ENCODE measurements around the gene SERP2. TPM values are rescaled to one million over a fixed set of nuclear protein-coding genes. Genes with fewer than 3 reads are reported as not detected.

Gene SERP2
- total RNA-seq, 1 donor from 2014 or later, result 0.24 TPM

DNA sequence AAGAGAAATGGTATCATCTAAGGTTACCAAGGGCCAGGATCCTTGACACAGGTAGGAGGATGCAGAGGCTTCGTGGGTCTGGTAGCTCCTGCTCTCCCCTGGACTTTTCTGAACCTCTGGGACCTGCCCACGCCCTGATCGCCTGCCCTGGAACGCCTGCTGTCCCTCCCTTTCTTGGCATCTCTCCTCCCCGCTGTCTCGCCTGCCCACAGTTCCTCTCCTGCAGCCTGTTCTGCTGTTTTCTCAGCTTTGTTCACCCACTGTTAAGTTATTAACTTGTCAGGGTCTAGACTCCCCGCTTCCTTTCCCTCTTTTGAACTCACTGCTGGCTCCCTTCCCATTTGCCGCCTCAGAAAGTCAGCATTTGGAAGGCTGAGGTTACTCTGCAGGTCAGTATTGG, 19.8 kb downstream of the SERP2 start:
- Mint-ChIP-seq H3K4me1 (peaks cover 2% of the 10 kb centered on the region), H3K27me3 (peaks cover 4% of the 10 kb centered on the region), H3K36me3 (ENCODE audit: low read depth) (no peaks in the 10 kb centered on the region), H3K27ac (no peak overlapping the region), H3K4me3 (no peak overlapping the region), H3K9me3 (no peaks in the 10 kb centered on the region)
- TF ChIP-seq CTCF (IDR thresholded peaks at IDR 0.05), result no peak
- ChIA-PET POLR2A (no interaction called here), CTCF (no interaction called here)
- ATAC-seq (ENCODE audit: low read depth) (no peak), DNase-seq (no peak)
- intact Hi-C loops (cut with micrococcal nuclease), result no loop called here

- intact Hi-C loops (cut with micrococcal nuclease), result no loop called here
- no peak overlapping the region for H3K27ac Mint-ChIP-seq
- TF ChIP-seq CTCF (IDR thresholded peaks at IDR 0.05), result no peak
- no peaks in the 10 kb centered on the region for H3K4me1 Mint-ChIP-seq
- peaks cover 4% of the 10 kb centered on the region for H3K27me3 Mint-ChIP-seq
- no peak for DNase-seq
- ATAC-seq (ENCODE audit: low read depth), result no peak
- no peaks in the 10 kb centered on the region for H3K9me3 Mint-ChIP-seq
- ChIA-PET CTCF (no interaction called here), POLR2A (no interaction called here)
- no peaks in the 10 kb centered on the region for H3K36me3 Mint-ChIP-seq (ENCODE audit: low read depth)
- no peak overlapping the region for H3K4me3 Mint-ChIP-seq
These were observed 21.0 kb downstream of the SERP2 start for GRCh38 chr13:44394658-44395057.

- DNase-seq, result no peak
- no peaks in the 10 kb centered on the region for H3K36me3 Mint-ChIP-seq (ENCODE audit: low read depth)
- CTCF ChIA-PET, result no interaction called here
- H3K4me3 Mint-ChIP-seq, result no peak overlapping the region
- POLR2A ChIA-PET, result no interaction called here
- H3K27ac Mint-ChIP-seq, result no peak overlapping the region
- TF ChIP-seq CTCF (IDR thresholded peaks at IDR 0.05), result no peak
- H3K9me3 Mint-ChIP-seq, result no peaks in the 10 kb centered on the region
- intact Hi-C loops (cut with micrococcal nuclease), result no loop called here
- H3K4me1 Mint-ChIP-seq, result no peaks in the 10 kb centered on the region
- ATAC-seq (ENCODE audit: low read depth), result no peak
- H3K27me3 Mint-ChIP-seq, result peaks cover 4% of the 10 kb centered on the region
These were observed 22.5 kb downstream of the SERP2 start for GRCh38 chr13:44395976-44396694.

DNA sequence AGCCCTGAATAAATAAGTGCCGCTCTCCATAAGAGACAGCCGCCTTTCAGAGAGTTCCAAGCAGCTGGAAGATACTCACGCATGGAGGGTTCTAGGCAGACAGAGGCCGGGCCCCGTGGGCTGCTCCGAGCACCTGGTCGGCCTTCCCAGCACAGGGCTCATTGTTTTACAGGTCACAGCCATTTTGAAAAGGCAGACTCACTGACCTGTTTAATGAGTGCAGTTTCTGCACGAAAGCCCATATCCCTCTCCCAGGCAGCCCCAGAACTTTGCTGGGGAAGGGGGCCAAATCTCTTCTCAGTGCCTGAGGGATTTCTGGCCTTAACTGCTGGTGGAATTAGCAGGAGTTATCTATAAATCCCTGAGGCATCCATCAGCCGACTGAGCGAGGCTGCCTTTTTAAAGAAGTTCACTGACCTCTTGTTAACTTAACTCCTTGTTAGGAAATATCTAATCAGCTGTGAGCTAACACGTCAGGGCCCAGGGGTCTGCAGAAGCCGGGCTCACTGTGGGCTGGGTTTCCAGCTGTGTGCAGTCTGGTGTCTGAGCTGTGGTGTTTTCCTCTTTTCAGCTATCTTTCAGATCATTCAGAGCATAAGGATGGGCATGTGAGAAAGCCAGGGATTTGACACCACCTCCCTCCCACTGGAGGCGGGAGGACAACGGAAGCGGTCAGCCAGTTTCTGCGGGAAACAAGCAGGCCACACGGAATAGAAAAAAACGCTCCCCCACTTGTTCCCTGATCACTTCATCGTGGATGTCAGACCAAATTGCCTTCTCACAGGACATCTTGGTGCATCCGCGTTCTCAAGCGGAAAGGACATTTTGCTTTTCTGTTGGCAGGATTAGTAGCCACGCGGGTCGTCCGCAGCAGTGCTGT, 23.3 kb downstream of the SERP2 start:
- TF ChIP-seq CTCF (IDR thresholded peaks at IDR 0.05), result no peak
- ATAC-seq (ENCODE audit: low read depth) (no peak), DNase-seq (no peak)
- no peaks in the 10 kb centered on the region for H3K4me1 Mint-ChIP-seq
- peaks cover 4% of the 10 kb centered on the region for H3K27me3 Mint-ChIP-seq
- H3K9me3 Mint-ChIP-seq, result no peaks in the 10 kb centered on the region
- no peak overlapping the region for H3K4me3 Mint-ChIP-seq
- H3K27ac Mint-ChIP-seq, result no peak overlapping the region
- intact Hi-C loops (cut with micrococcal nuclease), result no loop called here
- no peaks in the 10 kb centered on the region for H3K36me3 Mint-ChIP-seq (ENCODE audit: low read depth)
- ChIA-PET POLR2A (no interaction called here), CTCF (no interaction called here)

DNA sequence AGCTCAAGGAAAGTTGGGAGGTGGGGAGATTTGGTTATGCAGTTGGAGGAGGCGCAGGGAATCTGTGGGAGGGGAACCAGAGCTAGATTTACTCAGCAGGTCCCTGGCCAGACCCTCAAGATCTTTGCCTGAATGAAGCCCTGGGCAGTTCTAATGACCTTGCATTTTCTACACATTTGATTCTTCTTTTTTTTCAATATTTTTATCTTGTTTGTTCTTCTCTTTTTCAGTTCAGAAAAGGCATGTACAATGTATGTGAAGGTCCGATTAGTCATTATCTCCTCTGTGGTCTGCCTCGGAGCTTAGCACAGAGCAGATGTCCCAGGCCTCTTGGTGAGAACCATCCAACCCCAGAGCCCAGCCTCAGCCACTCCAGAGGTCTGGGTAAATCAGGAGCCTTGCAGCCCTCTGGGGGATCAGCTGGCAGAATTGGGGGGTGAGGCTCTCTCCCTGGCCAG, 24.2 kb downstream of the SERP2 start:
- no peak for TF ChIP-seq CTCF (IDR thresholded peaks at IDR 0.05)
- no peaks in the 10 kb centered on the region for H3K36me3 Mint-ChIP-seq (ENCODE audit: low read depth)
- peaks cover 4% of the 10 kb centered on the region for H3K27me3 Mint-ChIP-seq
- intact Hi-C loops (cut with micrococcal nuclease), result no loop called here
- ChIA-PET POLR2A (no interaction called here), CTCF (no interaction called here)
- DNase-seq, result no peak
- no peak overlapping the region for H3K27ac Mint-ChIP-seq
- no peaks in the 10 kb centered on the region for H3K4me1 Mint-ChIP-seq
- no peak for ATAC-seq (ENCODE audit: low read depth)
- H3K9me3 Mint-ChIP-seq, result no peaks in the 10 kb centered on the region
- no peak overlapping the region for H3K4me3 Mint-ChIP-seq

Data from activated B cell treated with CpG ODN at 0.5 μM for 24 hours (primary cell).